ENCODE results near the gene HCFC1. TPM values are rescaled to one million over a fixed set of nuclear protein-coding genes. Genes with fewer than 3 reads are reported as not detected.

HCFC1 gene
- total and polyA plus RNA-seq, 3 donors from 2014 or later, result 32.3 to 115 (median 102) TPM

DNA sequence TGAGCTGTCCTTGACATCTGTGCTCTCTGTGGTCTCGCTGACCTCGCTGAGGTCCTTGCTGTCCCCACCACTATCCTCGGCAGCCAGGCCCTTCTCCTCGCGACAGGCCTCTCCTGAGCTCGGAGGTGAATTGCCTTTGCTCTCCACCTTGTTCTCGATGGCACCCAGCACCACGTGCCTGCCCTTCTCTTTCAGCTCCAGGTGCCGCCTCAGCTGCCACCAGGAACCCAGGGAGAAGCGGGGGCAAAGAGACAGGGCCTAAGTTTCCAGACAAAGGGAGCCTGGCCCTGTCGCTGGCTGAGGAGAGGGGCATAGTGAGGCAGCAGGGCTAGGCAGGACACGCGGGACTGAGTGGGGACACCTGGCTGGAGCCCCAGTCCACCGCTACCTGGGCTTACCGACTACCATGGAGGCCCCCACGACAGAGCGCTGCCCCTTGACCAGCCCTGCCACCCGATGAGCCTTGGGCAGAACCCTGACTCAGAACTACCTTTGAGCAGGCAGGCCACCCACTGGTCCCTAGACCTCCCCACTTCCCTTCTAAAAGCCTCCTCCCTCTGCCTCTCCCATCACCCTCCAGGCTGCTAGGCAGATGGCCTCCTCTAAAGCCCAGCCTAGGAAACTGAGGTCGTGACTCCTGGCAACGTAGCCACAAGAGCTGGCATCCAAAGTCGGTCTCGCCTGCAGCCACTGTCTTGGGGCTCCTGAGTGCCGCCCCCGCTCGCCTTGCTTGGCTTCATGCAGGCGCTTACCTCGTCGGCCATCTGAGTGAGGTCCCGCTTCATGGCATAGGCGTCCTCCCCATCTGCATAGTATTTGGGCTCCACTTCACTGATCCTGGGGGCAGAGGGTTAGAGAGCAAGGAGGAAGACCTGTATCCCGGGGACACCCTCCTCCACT is 41.4 kb downstream of the HCFC1 start:
- no peaks in the 10 kb centered on the region for H3K9me3 ChIP-seq
- H3K27me3 ChIP-seq, result no peaks in the 10 kb centered on the region
- TF ChIP-seq, protein P1, sequence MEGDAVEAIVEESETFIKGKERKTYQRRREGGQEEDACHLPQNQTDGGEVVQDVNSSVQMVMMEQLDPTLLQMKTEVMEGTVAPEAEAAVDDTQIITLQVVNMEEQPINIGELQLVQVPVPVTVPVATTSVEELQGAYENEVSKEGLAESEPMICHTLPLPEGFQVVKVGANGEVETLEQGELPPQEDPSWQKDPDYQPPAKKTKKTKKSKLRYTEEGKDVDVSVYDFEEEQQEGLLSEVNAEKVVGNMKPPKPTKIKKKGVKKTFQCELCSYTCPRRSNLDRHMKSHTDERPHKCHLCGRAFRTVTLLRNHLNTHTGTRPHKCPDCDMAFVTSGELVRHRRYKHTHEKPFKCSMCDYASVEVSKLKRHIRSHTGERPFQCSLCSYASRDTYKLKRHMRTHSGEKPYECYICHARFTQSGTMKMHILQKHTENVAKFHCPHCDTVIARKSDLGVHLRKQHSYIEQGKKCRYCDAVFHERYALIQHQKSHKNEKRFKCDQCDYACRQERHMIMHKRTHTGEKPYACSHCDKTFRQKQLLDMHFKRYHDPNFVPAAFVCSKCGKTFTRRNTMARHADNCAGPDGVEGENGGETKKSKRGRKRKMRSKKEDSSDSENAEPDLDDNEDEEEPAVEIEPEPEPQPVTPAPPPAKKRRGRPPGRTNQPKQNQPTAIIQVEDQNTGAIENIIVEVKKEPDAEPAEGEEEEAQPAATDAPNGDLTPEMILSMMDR (IDR thresholded peaks at IDR 0.05), result no peak
- no peak for TF ChIP-seq POLR2A (IDR thresholded peaks at IDR 0.05)
- no peak overlapping the region for H3K4me3 ChIP-seq
- no peaks in the 10 kb centered on the region for H3K36me3 ChIP-seq (ENCODE audit: low read depth, missing control alignments)
- intact Hi-C loops (cut with DNase I; ENCODE audit: low total_unique reads), result no loop called here
- H3K27ac ChIP-seq, result no peak overlapping the region
- H3K4me1 ChIP-seq, result peaks cover 7% of the 10 kb centered on the region
- WGBS, 2 donors, result 87 to 90% methylated on average over 15 to 27 of the region's 31 CpGs
- no peak for DNase-seq

DNA sequence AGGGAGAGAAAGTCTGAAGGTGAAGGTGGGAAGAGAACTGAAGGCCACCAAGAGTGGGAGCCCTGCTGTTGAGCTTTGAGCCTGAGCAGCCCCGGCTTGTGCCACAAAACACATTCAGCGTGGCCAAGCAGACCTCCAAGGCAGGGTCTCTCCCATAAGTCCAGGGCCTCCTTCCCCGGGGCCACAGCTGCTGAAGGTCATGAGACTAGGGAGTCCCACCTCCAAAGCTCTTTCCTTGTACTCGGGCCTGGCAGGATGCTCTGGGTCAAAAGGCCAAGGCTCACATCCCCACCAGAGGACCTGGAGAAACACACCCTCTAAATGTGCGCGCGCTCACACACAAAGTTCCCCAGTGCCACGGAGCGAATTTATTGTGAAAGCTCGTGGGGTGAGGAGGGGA is 42.0 kb downstream of the HCFC1 start:
- Histone ChIP-seq H3K9me3 (no peaks in the 10 kb centered on the region), H3K27me3 (no peaks in the 10 kb centered on the region), H3K4me1 (peaks cover 7% of the 10 kb centered on the region), H3K36me3 (ENCODE audit: low read depth, missing control alignments) (no peaks in the 10 kb centered on the region), H3K27ac (no peak overlapping the region), H3K4me3 (no peak overlapping the region)
- WGBS, 2 donors, result 81 to 93% methylated on average over 2 to 3 of the region's 10 CpGs
- intact Hi-C loops (cut with DNase I; ENCODE audit: low total_unique reads), result no loop called here
- no peak for TF ChIP-seq POLR2A (IDR thresholded peaks at IDR 0.05)
- TF ChIP-seq, protein P1 (IDR thresholded peaks at IDR 0.05), result no peak
- no peak for DNase-seq

DNA sequence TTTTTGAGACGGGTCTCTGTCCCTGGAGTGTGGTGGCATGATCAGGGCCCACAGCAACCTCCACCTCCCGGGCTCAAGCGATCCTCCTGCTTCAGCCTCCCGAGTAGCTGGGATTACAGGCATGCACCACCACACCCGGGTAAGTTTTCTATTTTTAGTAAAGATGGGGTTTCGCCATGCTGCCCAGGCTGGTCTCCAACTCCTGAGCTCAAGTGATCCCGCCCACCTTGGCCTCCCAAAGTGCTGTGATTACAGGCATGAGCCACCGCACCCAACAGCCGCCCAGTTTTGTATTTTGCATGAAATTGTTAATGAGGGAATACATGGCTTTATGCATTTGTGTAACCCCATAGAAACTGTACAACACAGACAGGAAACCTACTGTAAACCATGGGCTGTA is 42.8 kb downstream of the HCFC1 start:
- H3K4me1 ChIP-seq, result peaks cover 7% of the 10 kb centered on the region
- WGBS, 2 donors, result 31% methylated on average over 9 of the region's 9 CpGs; no CpG with 5 or more reads in 1 of the 2 donors
- H3K27ac ChIP-seq, result peak overlapping the region in 1 of 2 donors; percentile 19
- no peaks in the 10 kb centered on the region for H3K9me3 ChIP-seq
- intact Hi-C loops (cut with DNase I; ENCODE audit: low total_unique reads), result no loop called here
- DNase-seq, result no peak
- H3K4me3 ChIP-seq, result no peak overlapping the region
- no peaks in the 10 kb centered on the region for H3K27me3 ChIP-seq
- H3K36me3 ChIP-seq (ENCODE audit: low read depth, missing control alignments), result no peaks in the 10 kb centered on the region
- TF ChIP-seq, protein P1 (IDR thresholded peaks at IDR 0.05), result no peak
- no peak for TF ChIP-seq POLR2A (IDR thresholded peaks at IDR 0.05)

DNA sequence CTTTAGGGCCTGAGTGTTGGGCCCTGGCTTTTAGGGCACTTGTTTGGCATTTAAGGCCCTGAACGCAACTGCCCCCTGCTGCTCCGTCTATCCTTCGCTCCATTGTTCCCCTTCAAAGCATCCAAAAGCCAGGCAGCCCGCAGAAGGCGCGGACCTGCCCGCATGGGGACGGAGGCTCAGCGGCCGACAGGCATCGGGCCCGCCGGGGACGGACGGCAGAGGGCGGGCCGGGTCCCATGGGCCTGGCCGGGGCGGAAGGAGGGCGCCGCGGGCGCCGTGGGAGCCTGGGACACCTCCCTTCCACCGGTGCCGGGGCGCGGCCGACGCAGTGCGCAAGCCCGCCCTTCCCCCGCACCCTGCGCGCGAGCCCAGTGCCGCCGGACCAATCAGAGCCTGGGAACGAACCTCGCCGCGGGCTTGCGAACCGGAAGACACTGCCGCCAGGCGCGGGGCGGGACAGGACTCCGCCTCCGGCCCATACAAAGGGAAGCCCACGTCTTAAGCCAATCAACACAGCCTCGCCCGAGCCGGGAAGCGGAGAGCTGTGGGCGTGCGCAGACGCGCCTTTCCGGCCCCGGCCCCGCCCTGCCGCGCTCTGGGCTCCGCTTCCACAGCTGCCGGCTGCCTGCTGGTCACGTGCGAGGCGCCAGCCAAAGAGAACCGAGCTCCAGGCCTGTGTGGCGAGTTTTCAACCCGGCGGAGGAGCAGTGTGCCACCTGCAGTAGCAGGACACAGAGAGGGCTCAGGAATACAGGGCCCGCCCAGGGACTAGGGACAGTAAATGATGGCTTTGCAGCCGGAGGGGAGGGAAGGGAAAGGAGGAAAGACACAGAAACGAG is 43.5 kb downstream of the HCFC1 start:
- no peaks in the 10 kb centered on the region for H3K9me3 ChIP-seq
- peak overlapping the region; percentile 74 to 88 for H3K27ac ChIP-seq
- DNase-seq, result peak; percentile 95
- WGBS, 2 donors, result 0 to 2% methylated on average over 4 to 46 of the region's 76 CpGs
- peak overlapping the region; percentile 52 to 67 for H3K4me3 ChIP-seq
- TF ChIP-seq, protein P1 (IDR thresholded peaks at IDR 0.05), result no peak
- TF ChIP-seq POLR2A (IDR thresholded peaks at IDR 0.05), result no peak
- peaks cover 10% of the 10 kb centered on the region for H3K4me1 ChIP-seq
- H3K27me3 ChIP-seq, result no peaks in the 10 kb centered on the region
- intact Hi-C loops (cut with DNase I; ENCODE audit: low total_unique reads), result no loop called here
- no peaks in the 10 kb centered on the region for H3K36me3 ChIP-seq (ENCODE audit: low read depth, missing control alignments)

Measured in testis (tissue), 3 donors.